Hepatocyte (in vitro differentiated cells): ENCODE data around the gene NSL1. TPM values are rescaled to one million over a fixed set of nuclear protein-coding genes. Genes with fewer than 3 reads are reported as not detected.
"Not testable (repeated sequence)": the region's sequence is repeated elsewhere in the genome, so short reads cannot be mapped to it uniquely, and the experiment has no call there.

Experiments
- DNase-seq: peaks from one replicate; pipeline ENCODE4 v3.0.0-alpha.2; 2016; ENCODE audit warnings: low spot score
- H2AFZ ChIP-seq: fragments of 200-600 bp; sonication (generic); 2 replicates; pipeline ENCODE4 v1.6.0; 2016; ENCODE audit warnings: antibody characterized with exemption, mild to moderate bottlenecking
- H3K27ac ChIP-seq: fragments of 200-600 bp; sonication (generic); 2 replicates; pipeline ENCODE4 v1.5.1; 2016; ENCODE audit warnings: mild to moderate bottlenecking
- H3K27me3 ChIP-seq: fragments of 200-600 bp; sonication (generic); 2 replicates; pipeline ENCODE4 v1.6.1; 2016
- H3K36me3 ChIP-seq: fragments of 200-600 bp; sonication (generic); replicated peaks from 2 replicates; pipeline ENCODE4 v1.5.1; 2016; ENCODE audit warnings: low read depth; ENCODE audit not compliant: insufficient read depth
- H3K4me1 ChIP-seq: fragments of 200-600 bp; sonication (generic); 2 replicates; pipeline ENCODE4 v1.5.1; 2016; ENCODE audit warnings: mild to moderate bottlenecking, moderate library complexity; ENCODE audit not compliant: insufficient read depth
- H3K4me2 ChIP-seq: fragments of 200-600 bp; sonication (generic); 2 replicates; pipeline ENCODE4 v1.6.0; 2016
- H3K4me3 ChIP-seq: fragments of 200-600 bp; sonication (generic); 2 replicates; pipeline ENCODE4 v1.5.1; 2016; ENCODE audit warnings: mild to moderate bottlenecking
- H3K79me2 ChIP-seq: fragments of 200-600 bp; sonication (generic); 2 replicates; pipeline ENCODE4 v1.6.0; 2017; ENCODE audit warnings: mild to moderate bottlenecking
- H3K9me2 ChIP-seq: fragments of 200-600 bp; sonication (generic); replicated peaks from 2 replicates; pipeline ENCODE4 v1.6.0; 2017; ENCODE audit warnings: mild to moderate bottlenecking; ENCODE audit not compliant: insufficient read depth
- H3K9me3 ChIP-seq: fragments of 200-600 bp; sonication (generic); 2 replicates; pipeline ENCODE4 v1.5.1; 2016; ENCODE audit warnings: low read depth, mild to moderate bottlenecking
- H4K20me1 ChIP-seq: fragments of 200-600 bp; sonication (generic); 2 replicates; pipeline ENCODE4 v1.6.0; 2016; ENCODE audit warnings: mild to moderate bottlenecking; ENCODE audit not compliant: insufficient read depth, poor library complexity, severe bottlenecking
- EZH2 ChIP-seq: fragments of 200-600 bp; sonication (generic); IDR thresholded peaks from 2 replicates; pipeline ENCODE4 v1.6.1; 2016; ENCODE audit warnings: antibody characterized with exemption, mild to moderate bottlenecking, borderline replicate concordance
- EZH2phosphoT487 ChIP-seq: fragments of 200-600 bp; sonication (generic); IDR thresholded peaks from one replicate; pipeline ENCODE4 v1.6.1; 2018; ENCODE audit warnings: antibody characterized with exemption, mild to moderate bottlenecking, low read depth, moderate library complexity; ENCODE audit not compliant: unreplicated experiment, severe bottlenecking
- WGBS: methylation state at CpG from one replicate; pipeline ENCODE4 v1.1.6; 2016; ENCODE audit warnings: low lambda C conversion rate; ENCODE audit errors: missing lambda C conversion rate; 5-methylcytosine and 5-hydroxymethylcytosine counted together
- polyA plus RNA-seq: library from polyadenylated mRNA; unstranded; fragments of >200 nt; fragmentation: Nextera tagmentation; extraction: Ambion mirVana; gene quantifications from 2 replicates; pipeline ENCODE4 v1.2.1, GENCODE V29; 2016
- total RNA-seq: library from RNA; depleted of rRNA; stranded (reverse); fragments of >200 nt; gene quantifications from 2 replicates; pipeline ENCODE4 v1.2.3, GENCODE V29; 2014
- TF ChIP-seq, protein P1 (sequence below): fragments of 200-600 bp; sonication (generic); IDR thresholded peaks from 2 replicates; pipeline ENCODE4 v1.5.1; 2016; ENCODE audit warnings: antibody characterized with exemption, mild to moderate bottlenecking; ENCODE audit not compliant: poor library complexity

The NSL1 gene
- total and polyA plus RNA-seq, 2 experiments from 2014 or later, result 27.2 to 39.5 TPM

- DNase-seq, result no peak
- no peak overlapping the region for H2AFZ ChIP-seq
- no peaks in the 10 kb centered on the region for H3K9me3 ChIP-seq
- no peaks in the 10 kb centered on the region for H3K36me3 ChIP-seq
- no peak overlapping the region for H3K27ac ChIP-seq
- TF ChIP-seq EZH2, result no peak
- whole genome bisulfite sequencing, result 87% methylated on average over 2 of the region's 2 CpGs
- H4K20me1 ChIP-seq, result no peaks in the 10 kb centered on the region
- no peaks in the 10 kb centered on the region for H3K79me2 ChIP-seq
- no peak overlapping the region for H3K4me3 ChIP-seq
- no peak overlapping the region for H3K4me2 ChIP-seq
- H3K27me3 ChIP-seq, result no peaks in the 10 kb centered on the region
- no peaks in the 10 kb centered on the region for H3K9me2 ChIP-seq
- no peaks in the 10 kb centered on the region for H3K4me1 ChIP-seq
Observed at GRCh38 chr1:212781225-212781624, 10.4 kb downstream of the NSL1 start.

- H3K79me2 ChIP-seq, result no peaks in the 10 kb centered on the region
- H4K20me1 ChIP-seq, result no peaks in the 10 kb centered on the region
- H3K4me2 ChIP-seq, result no peak overlapping the region
- H3K4me3 ChIP-seq, result no peak overlapping the region
- no peaks in the 10 kb centered on the region for H3K9me2 ChIP-seq
- H3K9me3 ChIP-seq, result no peaks in the 10 kb centered on the region
- H2AFZ ChIP-seq, result no peak overlapping the region
- no peaks in the 10 kb centered on the region for H3K4me1 ChIP-seq
- H3K27me3 ChIP-seq, result no peaks in the 10 kb centered on the region
- H3K27ac ChIP-seq, result no peak overlapping the region
- DNase-seq, result no peak
- H3K36me3 ChIP-seq, result no peaks in the 10 kb centered on the region
- no peak for TF ChIP-seq EZH2phosphoT487
- WGBS, result 99% methylated on average over 3 of the region's 3 CpGs
Observed at GRCh38 chr1:212780759-212781158, 10.8 kb downstream of the NSL1 start.

GRCh38 chr1:212779086-212779485 lies 12.5 kb downstream of the NSL1 start:
- not testable (repeated sequence) for H3K27ac ChIP-seq, H3K4me3 ChIP-seq, H3K4me1 ChIP-seq, H3K79me2 ChIP-seq, H2AFZ ChIP-seq, DNase-seq, H3K27me3 ChIP-seq, H3K9me2 ChIP-seq, H3K36me3 ChIP-seq, H3K4me2 ChIP-seq, H4K20me1 ChIP-seq, H3K9me3 ChIP-seq
- WGBS, result no CpG with 5 or more reads among the region's 32 CpGs

- H3K4me1 ChIP-seq, result no peaks in the 10 kb centered on the region
- no peaks in the 10 kb centered on the region for H4K20me1 ChIP-seq
- DNase-seq, result no peak
- no peak overlapping the region for H2AFZ ChIP-seq
- no peaks in the 10 kb centered on the region for H3K9me2 ChIP-seq
- H3K27ac ChIP-seq, result no peak overlapping the region
- H3K27me3 ChIP-seq, result no peaks in the 10 kb centered on the region
- TF ChIP-seq, protein P1, sequence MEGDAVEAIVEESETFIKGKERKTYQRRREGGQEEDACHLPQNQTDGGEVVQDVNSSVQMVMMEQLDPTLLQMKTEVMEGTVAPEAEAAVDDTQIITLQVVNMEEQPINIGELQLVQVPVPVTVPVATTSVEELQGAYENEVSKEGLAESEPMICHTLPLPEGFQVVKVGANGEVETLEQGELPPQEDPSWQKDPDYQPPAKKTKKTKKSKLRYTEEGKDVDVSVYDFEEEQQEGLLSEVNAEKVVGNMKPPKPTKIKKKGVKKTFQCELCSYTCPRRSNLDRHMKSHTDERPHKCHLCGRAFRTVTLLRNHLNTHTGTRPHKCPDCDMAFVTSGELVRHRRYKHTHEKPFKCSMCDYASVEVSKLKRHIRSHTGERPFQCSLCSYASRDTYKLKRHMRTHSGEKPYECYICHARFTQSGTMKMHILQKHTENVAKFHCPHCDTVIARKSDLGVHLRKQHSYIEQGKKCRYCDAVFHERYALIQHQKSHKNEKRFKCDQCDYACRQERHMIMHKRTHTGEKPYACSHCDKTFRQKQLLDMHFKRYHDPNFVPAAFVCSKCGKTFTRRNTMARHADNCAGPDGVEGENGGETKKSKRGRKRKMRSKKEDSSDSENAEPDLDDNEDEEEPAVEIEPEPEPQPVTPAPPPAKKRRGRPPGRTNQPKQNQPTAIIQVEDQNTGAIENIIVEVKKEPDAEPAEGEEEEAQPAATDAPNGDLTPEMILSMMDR, result no peak
- TF ChIP-seq EZH2 (no peak), EZH2phosphoT487 (no peak)
- H3K4me3 ChIP-seq, result no peak overlapping the region
- peaks cover 3% of the 10 kb centered on the region for H3K79me2 ChIP-seq
- no peaks in the 10 kb centered on the region for H3K9me3 ChIP-seq
- no peak overlapping the region for H3K4me2 ChIP-seq
- H3K36me3 ChIP-seq, result no peaks in the 10 kb centered on the region
- WGBS, result 95% methylated on average over 3 of the region's 3 CpGs
Observed at GRCh38 chr1:212777151-212777550, 14.4 kb downstream of the NSL1 start.

GRCh38 chr1:212775241-212775640 lies 16.3 kb downstream of the NSL1 start:
- Histone ChIP-seq H4K20me1 (no peaks in the 10 kb centered on the region), H3K9me3 (peaks cover under 1% of the 10 kb centered on the region), H3K4me2 (no peak overlapping the region), H3K27ac (no peak overlapping the region), H3K79me2 (peaks cover 8% of the 10 kb centered on the region), H3K4me3 (no peak overlapping the region), H3K27me3 (no peaks in the 10 kb centered on the region), H3K4me1 (no peaks in the 10 kb centered on the region), H2AFZ (no peak overlapping the region), H3K36me3 (no peaks in the 10 kb centered on the region), H3K9me2 (no peaks in the 10 kb centered on the region)
- DNase-seq, result no peak
- no peak for TF ChIP-seq EZH2
